ENCODE measurements around the gene CCDC38. TPM values are rescaled to one million over a fixed set of nuclear protein-coding genes. Genes with fewer than 3 reads are reported as not detected.

The CCDC38 gene
- polyA plus RNA-seq (2013, experiment 1 of 4) = 0.24 TPM
- 0.28 TPM for polyA plus RNA-seq (2013, experiment 2 of 4)
- not detected for polyA plus RNA-seq (2013, experiment 3 of 4)
- polyA plus RNA-seq (2013, experiment 4 of 4) = 0.36 TPM

- Histone ChIP-seq H3K4me3 (ENCODE audit: insufficient read depth, low read depth, low read length) (peak within 1 kb of the TSS; percentile 61), H3K27ac (ENCODE audit: insufficient read depth, low read depth, low read length, poor library complexity, severe bottlenecking) (no peak within 1 kb of the TSS), H3K27me3 (ENCODE audit: control insufficient read depth, insufficient read depth, low read length, poor library complexity, severe bottlenecking) (peaks cover 19% of the 10 kb centered on the region), H3K4me1 (ENCODE audit: control insufficient read depth, insufficient read depth, low read length) (no peaks in the 10 kb centered on the region), H3K9me3 (ENCODE audit: control insufficient read depth, low read length) (no peaks in the 10 kb centered on the region), H3K36me3 (ENCODE audit: control insufficient read depth, insufficient read depth, low read length) (no peaks in the 10 kb centered on the region)
- 0% methylated on average over 50 to 51 of the region's 51 CpGs for WGBS, 2 experiments
Observed at GRCh38 chr12:95942524-95943329, at the start of gene CCDC38. TSS of gene CCDC38 (minus strand) at chr12:95942614. CDS start at chr12:95936509, 6,105 bp downstream.

GRCh38 chr12:95990136-95990535 is 47.7 kb upstream of the CCDC38 start:
- H3K36me3 ChIP-seq (ENCODE audit: control insufficient read depth, insufficient read depth, low read length) = no peaks in the 10 kb centered on the region
- H3K4me3 ChIP-seq (ENCODE audit: insufficient read depth, low read depth, low read length) = no peak overlapping the region
- no peaks in the 10 kb centered on the region for H3K27me3 ChIP-seq (ENCODE audit: control insufficient read depth, insufficient read depth, low read length, poor library complexity, severe bottlenecking)
- no peaks in the 10 kb centered on the region for H3K4me1 ChIP-seq (ENCODE audit: control insufficient read depth, insufficient read depth, low read length)
- 81 to 82% methylated on average over 7 of the region's 7 CpGs for WGBS, 2 experiments
- no peak overlapping the region for H3K27ac ChIP-seq (ENCODE audit: insufficient read depth, low read depth, low read length, poor library complexity, severe bottlenecking)
- no peaks in the 10 kb centered on the region for H3K9me3 ChIP-seq (ENCODE audit: control insufficient read depth, low read length)

- Histone ChIP-seq H3K27ac (ENCODE audit: insufficient read depth, low read depth, low read length, poor library complexity, severe bottlenecking) (no peak overlapping the region), H3K9me3 (ENCODE audit: control insufficient read depth, low read length) (no peaks in the 10 kb centered on the region), H3K4me3 (ENCODE audit: insufficient read depth, low read depth, low read length) (no peak overlapping the region), H3K27me3 (ENCODE audit: control insufficient read depth, insufficient read depth, low read length, poor library complexity, severe bottlenecking) (no peaks in the 10 kb centered on the region), H3K36me3 (ENCODE audit: control insufficient read depth, insufficient read depth, low read length) (no peaks in the 10 kb centered on the region), H3K4me1 (ENCODE audit: control insufficient read depth, insufficient read depth, low read length) (no peaks in the 10 kb centered on the region)
- WGBS, 2 experiments = 90 to 91% methylated on average over 4 of the region's 4 CpGs
Observed at GRCh38 chr12:95989504-95990123, 47.2 kb upstream of the CCDC38 start.

- no peaks in the 10 kb centered on the region for H3K4me1 ChIP-seq (ENCODE audit: control insufficient read depth, insufficient read depth, low read length)
- H3K27ac ChIP-seq (ENCODE audit: insufficient read depth, low read depth, low read length, poor library complexity, severe bottlenecking) = no peak overlapping the region
- no peaks in the 10 kb centered on the region for H3K9me3 ChIP-seq (ENCODE audit: control insufficient read depth, low read length)
- no peak overlapping the region for H3K4me3 ChIP-seq (ENCODE audit: insufficient read depth, low read depth, low read length)
- H3K27me3 ChIP-seq (ENCODE audit: control insufficient read depth, insufficient read depth, low read length, poor library complexity, severe bottlenecking) = no peaks in the 10 kb centered on the region
- 83 to 88% methylated on average over 11 of the region's 11 CpGs for WGBS, 2 experiments
- no peaks in the 10 kb centered on the region for H3K36me3 ChIP-seq (ENCODE audit: control insufficient read depth, insufficient read depth, low read length)
Observed at GRCh38 chr12:95988506-95989275, 46.3 kb upstream of the CCDC38 start.

- 45 to 50% methylated on average over 12 to 14 of the region's 14 CpGs for WGBS, 2 experiments
Observed at GRCh38 chr12:95986635-95987570, 44.5 kb upstream of the CCDC38 start.

GRCh38 chr12:95984682-95985081 is 42.3 kb upstream of the CCDC38 start:
- Histone ChIP-seq H3K27ac (ENCODE audit: insufficient read depth, low read depth, low read length, poor library complexity, severe bottlenecking) (no peak overlapping the region), H3K4me3 (ENCODE audit: insufficient read depth, low read depth, low read length) (no peak overlapping the region), H3K4me1 (ENCODE audit: control insufficient read depth, insufficient read depth, low read length) (no peaks in the 10 kb centered on the region), H3K27me3 (ENCODE audit: control insufficient read depth, insufficient read depth, low read length, poor library complexity, severe bottlenecking) (no peaks in the 10 kb centered on the region), H3K36me3 (ENCODE audit: control insufficient read depth, insufficient read depth, low read length) (no peaks in the 10 kb centered on the region), H3K9me3 (ENCODE audit: control insufficient read depth, low read length) (no peaks in the 10 kb centered on the region)
- 92 to 100% methylated on average over 1 of the region's 1 CpG for WGBS, 2 experiments

More at GRCh38 chr12:95986635-95987570, 44.5 kb upstream of the CCDC38 start:
- Histone ChIP-seq H3K4me1 (ENCODE audit: control insufficient read depth, insufficient read depth, low read length) (no peaks in the 10 kb centered on the region), H3K9me3 (ENCODE audit: control insufficient read depth, low read length) (no peaks in the 10 kb centered on the region), H3K36me3 (ENCODE audit: control insufficient read depth, insufficient read depth, low read length) (no peaks in the 10 kb centered on the region), H3K27me3 (ENCODE audit: control insufficient read depth, insufficient read depth, low read length, poor library complexity, severe bottlenecking) (no peaks in the 10 kb centered on the region), H3K27ac (ENCODE audit: insufficient read depth, low read depth, low read length, poor library complexity, severe bottlenecking) (no peak overlapping the region), H3K4me3 (ENCODE audit: insufficient read depth, low read depth, low read length) (no peak overlapping the region)

GRCh38 chr12:95982602-95983001 is 40.2 kb upstream of the CCDC38 start:
- 86 to 91% methylated on average over 1 of the region's 1 CpG for WGBS, 2 experiments
- Histone ChIP-seq H3K36me3 (ENCODE audit: control insufficient read depth, insufficient read depth, low read length) (no peaks in the 10 kb centered on the region), H3K9me3 (ENCODE audit: control insufficient read depth, low read length) (no peaks in the 10 kb centered on the region), H3K4me3 (ENCODE audit: insufficient read depth, low read depth, low read length) (no peak overlapping the region), H3K4me1 (ENCODE audit: control insufficient read depth, insufficient read depth, low read length) (no peaks in the 10 kb centered on the region), H3K27me3 (ENCODE audit: control insufficient read depth, insufficient read depth, low read length, poor library complexity, severe bottlenecking) (no peaks in the 10 kb centered on the region), H3K27ac (ENCODE audit: insufficient read depth, low read depth, low read length, poor library complexity, severe bottlenecking) (no peak overlapping the region)

GRCh38 chr12:95980437-95980836 is 38.0 kb upstream of the CCDC38 start:
- H3K36me3 ChIP-seq (ENCODE audit: control insufficient read depth, insufficient read depth, low read length) = no peaks in the 10 kb centered on the region
- H3K4me1 ChIP-seq (ENCODE audit: control insufficient read depth, insufficient read depth, low read length) = no peaks in the 10 kb centered on the region
- no peak overlapping the region for H3K27ac ChIP-seq (ENCODE audit: insufficient read depth, low read depth, low read length, poor library complexity, severe bottlenecking)
- WGBS, 2 experiments = 93 to 96% methylated on average over 5 of the region's 5 CpGs
- no peaks in the 10 kb centered on the region for H3K9me3 ChIP-seq (ENCODE audit: control insufficient read depth, low read length)
- no peak overlapping the region for H3K4me3 ChIP-seq (ENCODE audit: insufficient read depth, low read depth, low read length)
- no peaks in the 10 kb centered on the region for H3K27me3 ChIP-seq (ENCODE audit: control insufficient read depth, insufficient read depth, low read length, poor library complexity, severe bottlenecking)

GRCh38 chr12:95978774-95979173 is 36.4 kb upstream of the CCDC38 start:
- Histone ChIP-seq H3K27ac (ENCODE audit: insufficient read depth, low read depth, low read length, poor library complexity, severe bottlenecking) (no peak overlapping the region), H3K4me3 (ENCODE audit: insufficient read depth, low read depth, low read length) (no peak overlapping the region), H3K4me1 (ENCODE audit: control insufficient read depth, insufficient read depth, low read length) (no peaks in the 10 kb centered on the region), H3K9me3 (ENCODE audit: control insufficient read depth, low read length) (no peaks in the 10 kb centered on the region), H3K27me3 (ENCODE audit: control insufficient read depth, insufficient read depth, low read length, poor library complexity, severe bottlenecking) (no peaks in the 10 kb centered on the region), H3K36me3 (ENCODE audit: control insufficient read depth, insufficient read depth, low read length) (no peaks in the 10 kb centered on the region)
- WGBS, 2 experiments = 90 to 95% methylated on average over 3 of the region's 3 CpGs
